ENCODE data around the gene HSPA2. TPM values are rescaled to one million over a fixed set of nuclear protein-coding genes. Genes with fewer than 3 reads are reported as not detected.

Gene HSPA2
- total RNA-seq, 1 donor from 2014 or later, result 2.7 TPM

DNA sequence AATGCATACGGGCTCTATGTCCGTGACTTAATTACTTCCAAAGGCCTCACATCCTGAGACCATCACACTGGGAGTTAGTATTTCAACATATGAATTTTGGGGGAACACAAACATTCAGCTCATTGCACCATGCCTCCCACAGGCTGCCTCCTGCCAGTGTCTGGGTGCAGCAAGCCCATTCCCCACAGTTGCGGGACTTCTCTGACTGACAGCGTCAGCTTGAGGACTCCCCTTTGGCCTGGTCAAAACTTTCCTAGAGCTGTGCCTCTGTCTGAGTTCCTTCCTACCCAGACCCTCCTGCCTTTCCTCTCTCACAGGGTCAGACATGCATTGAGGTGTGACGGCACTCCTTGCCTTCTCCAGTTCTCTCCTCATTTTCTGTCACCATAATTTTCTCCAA is 36.7 kb downstream of the HSPA2 start:
- Mint-ChIP-seq H3K36me3 (ENCODE audit: low read depth) (no peaks in the 10 kb centered on the region), H3K27me3 (ENCODE audit: low read depth) (no peaks in the 10 kb centered on the region), H3K4me1 (peaks cover 21% of the 10 kb centered on the region), H3K9me3 (no peaks in the 10 kb centered on the region), H3K4me3 (no peak overlapping the region), H3K27ac (ENCODE audit: unreplicated experiment) (no peak overlapping the region)
- no peak for DNase-seq (ENCODE audit: low read depth, low spot score)
- TF ChIP-seq, protein P1, sequence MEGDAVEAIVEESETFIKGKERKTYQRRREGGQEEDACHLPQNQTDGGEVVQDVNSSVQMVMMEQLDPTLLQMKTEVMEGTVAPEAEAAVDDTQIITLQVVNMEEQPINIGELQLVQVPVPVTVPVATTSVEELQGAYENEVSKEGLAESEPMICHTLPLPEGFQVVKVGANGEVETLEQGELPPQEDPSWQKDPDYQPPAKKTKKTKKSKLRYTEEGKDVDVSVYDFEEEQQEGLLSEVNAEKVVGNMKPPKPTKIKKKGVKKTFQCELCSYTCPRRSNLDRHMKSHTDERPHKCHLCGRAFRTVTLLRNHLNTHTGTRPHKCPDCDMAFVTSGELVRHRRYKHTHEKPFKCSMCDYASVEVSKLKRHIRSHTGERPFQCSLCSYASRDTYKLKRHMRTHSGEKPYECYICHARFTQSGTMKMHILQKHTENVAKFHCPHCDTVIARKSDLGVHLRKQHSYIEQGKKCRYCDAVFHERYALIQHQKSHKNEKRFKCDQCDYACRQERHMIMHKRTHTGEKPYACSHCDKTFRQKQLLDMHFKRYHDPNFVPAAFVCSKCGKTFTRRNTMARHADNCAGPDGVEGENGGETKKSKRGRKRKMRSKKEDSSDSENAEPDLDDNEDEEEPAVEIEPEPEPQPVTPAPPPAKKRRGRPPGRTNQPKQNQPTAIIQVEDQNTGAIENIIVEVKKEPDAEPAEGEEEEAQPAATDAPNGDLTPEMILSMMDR (conservative IDR thresholded peaks at IDR 0.05), result no peak

DNA sequence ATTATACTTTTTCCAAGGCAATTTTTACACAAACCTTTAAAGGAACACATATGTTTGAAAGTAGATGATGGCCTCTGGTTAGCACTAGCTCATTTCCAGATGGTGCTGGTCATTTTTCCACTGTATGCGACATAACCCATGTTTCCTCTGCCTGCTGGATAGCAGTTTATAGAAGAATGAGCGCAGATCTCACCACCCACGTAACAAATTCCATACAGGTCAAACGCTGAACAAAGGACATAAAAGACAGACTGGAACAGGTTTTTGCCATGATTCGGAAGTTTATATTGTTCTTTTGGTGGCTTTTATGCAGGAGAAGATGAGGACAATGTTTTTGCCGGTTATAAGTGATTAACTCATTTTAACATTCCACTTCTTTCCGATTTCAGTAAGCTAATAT is 39.9 kb downstream of the HSPA2 start:
- TF ChIP-seq, protein P1 (conservative IDR thresholded peaks at IDR 0.05), result no peak
- H3K36me3 Mint-ChIP-seq (ENCODE audit: low read depth), result no peaks in the 10 kb centered on the region
- no peaks in the 10 kb centered on the region for H3K9me3 Mint-ChIP-seq
- H3K27ac Mint-ChIP-seq (ENCODE audit: unreplicated experiment), result no peak overlapping the region
- H3K4me3 Mint-ChIP-seq, result no peak overlapping the region
- no peak for DNase-seq (ENCODE audit: low read depth, low spot score)
- peaks cover 10% of the 10 kb centered on the region for H3K4me1 Mint-ChIP-seq
- no peaks in the 10 kb centered on the region for H3K27me3 Mint-ChIP-seq (ENCODE audit: low read depth)

DNA sequence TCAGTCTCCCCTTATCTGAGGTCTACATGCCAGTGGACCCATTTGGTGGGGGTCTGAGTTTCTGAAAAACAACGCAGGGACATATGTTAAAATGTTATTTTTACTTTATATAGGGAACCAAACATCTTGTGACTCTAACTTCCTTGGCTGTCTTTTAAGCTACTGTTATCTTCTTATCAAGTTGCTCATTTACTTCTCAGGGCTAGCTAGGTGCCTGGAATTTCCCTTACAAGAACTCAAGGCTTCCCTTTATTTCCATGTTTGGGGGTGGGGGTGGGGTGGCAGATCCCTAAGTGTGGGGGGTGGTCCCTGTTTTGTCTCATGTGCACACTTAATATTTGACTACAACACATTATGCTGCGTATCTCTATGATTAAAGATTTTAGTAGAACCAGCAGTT is 40.8 kb downstream of the HSPA2 start:
- H3K27ac Mint-ChIP-seq (ENCODE audit: unreplicated experiment), result no peak overlapping the region

DNA sequence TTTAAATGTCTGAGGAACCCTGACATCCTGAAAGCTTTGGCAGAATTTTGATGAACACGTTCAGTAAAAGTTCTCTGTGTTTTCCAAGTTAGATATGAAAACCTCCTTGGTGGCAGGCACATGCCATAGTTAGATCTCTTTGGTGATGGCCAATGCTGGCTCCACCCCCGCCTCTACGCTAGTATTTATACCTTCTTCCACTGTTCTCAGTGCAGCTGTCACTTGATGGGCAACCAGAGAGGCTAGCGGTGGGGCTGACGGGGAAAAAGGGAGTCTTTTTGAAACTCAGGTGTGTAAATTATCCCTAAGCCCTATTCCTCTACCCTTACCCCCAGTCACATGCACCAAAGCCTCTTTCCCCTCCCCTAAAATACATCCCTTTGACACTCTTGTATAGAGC is 41.3 kb downstream of the HSPA2 start:
- Mint-ChIP-seq H3K36me3 (ENCODE audit: low read depth) (no peaks in the 10 kb centered on the region), H3K27ac (ENCODE audit: unreplicated experiment) (no peak overlapping the region), H3K27me3 (ENCODE audit: low read depth) (no peaks in the 10 kb centered on the region), H3K4me3 (no peak overlapping the region), H3K4me1 (peaks cover 10% of the 10 kb centered on the region), H3K9me3 (no peaks in the 10 kb centered on the region)
- TF ChIP-seq, protein P1 (conservative IDR thresholded peaks at IDR 0.05), result no peak
- no peak for DNase-seq (ENCODE audit: low read depth, low spot score)

More for the DNA sequence above, 40.8 kb downstream of the HSPA2 start:
- no peak for DNase-seq (ENCODE audit: low read depth, low spot score)
- H3K27me3 Mint-ChIP-seq (ENCODE audit: low read depth), result no peaks in the 10 kb centered on the region
- no peaks in the 10 kb centered on the region for H3K9me3 Mint-ChIP-seq
- H3K4me1 Mint-ChIP-seq, result peaks cover 10% of the 10 kb centered on the region
- H3K36me3 Mint-ChIP-seq (ENCODE audit: low read depth), result no peaks in the 10 kb centered on the region
- no peak overlapping the region for H3K4me3 Mint-ChIP-seq
- TF ChIP-seq, protein P1 (conservative IDR thresholded peaks at IDR 0.05), result no peak

DNA sequence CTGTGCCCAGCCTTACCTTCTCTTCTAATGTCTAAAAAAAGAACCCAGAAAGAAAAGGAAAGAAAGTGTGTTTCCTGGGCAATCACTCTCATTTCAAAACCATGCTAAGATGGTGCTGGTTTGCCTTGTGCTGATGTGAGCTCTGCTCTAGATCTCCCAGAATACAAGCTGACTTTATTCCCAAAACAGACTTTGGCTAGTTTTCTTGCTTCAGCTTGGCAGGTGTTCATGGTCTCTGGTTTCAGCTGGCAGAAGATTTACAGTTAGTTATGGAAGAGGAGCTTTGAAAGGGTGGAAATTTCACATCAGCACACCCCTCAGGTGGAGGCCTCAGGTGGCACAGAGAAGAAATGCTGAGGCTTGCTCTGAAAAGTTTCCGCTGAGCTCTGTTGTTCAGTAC is 43.6 kb downstream of the HSPA2 start:
- H3K27me3 Mint-ChIP-seq (ENCODE audit: low read depth), result no peaks in the 10 kb centered on the region
- no peak overlapping the region for H3K27ac Mint-ChIP-seq (ENCODE audit: unreplicated experiment)
- TF ChIP-seq, protein P1 (conservative IDR thresholded peaks at IDR 0.05), result no peak
- H3K9me3 Mint-ChIP-seq, result no peaks in the 10 kb centered on the region
- H3K4me3 Mint-ChIP-seq, result no peak overlapping the region
- DNase-seq (ENCODE audit: low read depth, low spot score), result no peak
- no peaks in the 10 kb centered on the region for H3K36me3 Mint-ChIP-seq (ENCODE audit: low read depth)
- H3K4me1 Mint-ChIP-seq, result peaks cover 10% of the 10 kb centered on the region

DNA sequence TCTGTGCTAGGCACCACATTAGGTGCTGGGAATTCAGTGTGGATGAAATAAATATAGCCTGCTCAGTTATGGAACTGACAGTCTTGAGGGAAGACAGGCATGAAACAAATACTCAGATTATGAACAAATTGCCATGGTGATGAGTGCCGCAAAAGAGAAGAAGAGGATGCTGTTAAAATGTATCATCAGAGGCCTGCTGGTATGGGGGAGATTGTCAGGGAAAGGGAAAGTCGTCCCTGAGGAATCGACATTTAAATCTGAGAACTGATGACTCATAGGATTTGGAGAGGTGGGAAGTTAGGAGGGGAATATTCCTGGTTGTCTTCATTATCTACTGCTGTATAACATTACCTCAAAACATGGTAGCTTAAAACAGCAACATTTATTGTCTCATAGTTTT is 51.3 kb downstream of the HSPA2 start:
- H3K27me3 Mint-ChIP-seq (ENCODE audit: low read depth), result no peaks in the 10 kb centered on the region
- no peak for DNase-seq (ENCODE audit: low read depth, low spot score)
- H3K4me1 Mint-ChIP-seq, result no peaks in the 10 kb centered on the region
- TF ChIP-seq, protein P1 (conservative IDR thresholded peaks at IDR 0.05), result no peak
- H3K27ac Mint-ChIP-seq (ENCODE audit: unreplicated experiment), result no peak overlapping the region
- peaks cover 8% of the 10 kb centered on the region for H3K9me3 Mint-ChIP-seq
- no peak overlapping the region for H3K4me3 Mint-ChIP-seq
- H3K36me3 Mint-ChIP-seq (ENCODE audit: low read depth), result no peaks in the 10 kb centered on the region

All from neural crest cell (in vitro differentiated cells).